Testis (tissue), 2 donors: ENCODE measurements around the gene TTC19.

ENCODE experiments used
- CTCF ChIP-seq, 3 experiments: fragments of 450-650 bp in 2 of 3; fragments of 200-600 bp in 1 of 3; sonication (generic) in 1 of 3; IDR thresholded peaks; one replicate each; pipeline ENCODE4 v1.5.1; 2016 to 2019; ENCODE audit warnings: antibody characterized with exemption in 3 of 3, mild to moderate bottlenecking in 2 of 3, moderate library complexity in 1 of 3
- POLR2A ChIP-seq: fragments of 450-650 bp; IDR thresholded peaks from one replicate; pipeline ENCODE4 v1.6.1; 2017; ENCODE audit warnings: antibody characterized with exemption, mild to moderate bottlenecking, moderate library complexity

- TF ChIP-seq CTCF (IDR thresholded peaks at IDR 0.05) (no peak), POLR2A (no peak)
Measured at GRCh38 chr17:15972497-15972951, 27.1 kb upstream of the TTC19 start.
